Naive B cell (primary cell): Measurements from ENCODE around the gene L3MBTL4. TPM values are rescaled to one million over a fixed set of nuclear protein-coding genes. Genes with fewer than 3 reads are reported as not detected.
A peak's percentile ranks its signal among the peaks of the same experiment; 100 is the strongest.

Experiments
- ATAC-seq, 2 donors: fragments of 150-1000 bp; cut with Tn5 transposase; 2 replicates each; pipeline ENCODE4 v1.10.0; 2021; ENCODE audit warnings: low read depth in 2 of 2, mild to moderate bottlenecking in 2 of 2, moderate library complexity in 2 of 2
- DNase-seq: peaks from one replicate; pipeline ENCODE4 v3.0.0; 2022
- H3K27ac Mint-ChIP-seq, 6 donors: one replicate each; pipeline ENCODE4 v1.8.0; 2020 to 2022; ENCODE audit warnings: mild to moderate bottlenecking in 6 of 6, mixed read lengths in 6 of 6, moderate library complexity in 5 of 6, inconsistent platforms in 2 of 6
- H3K27me3 Mint-ChIP-seq, 3 donors: one replicate each; pipeline ENCODE4 v1.8.0; 2021 to 2022; ENCODE audit warnings: mixed read lengths in 3 of 3, mild to moderate bottlenecking in 1 of 3
- H3K36me3 Mint-ChIP-seq, 2 donors: one replicate each; pipeline ENCODE4 v1.8.0; 2020 to 2022; ENCODE audit warnings: mixed read lengths in 2 of 2, inconsistent platforms in 1 of 2, mild to moderate bottlenecking in 1 of 2
- H3K4me1 Mint-ChIP-seq, 3 donors: one replicate each; pipeline ENCODE4 v1.8.0; 2020 to 2022; ENCODE audit warnings: mixed read lengths in 3 of 3, inconsistent platforms in 1 of 3, mild to moderate bottlenecking in 1 of 3, moderate library complexity in 1 of 3
- H3K4me3 Mint-ChIP-seq, 8 donors: one replicate each; pipeline ENCODE4 v1.8.0; 2020 to 2022; ENCODE audit warnings: mild to moderate bottlenecking in 8 of 8, mixed read lengths in 8 of 8, moderate library complexity in 8 of 8, inconsistent platforms in 2 of 8
- H3K9me3 Mint-ChIP-seq, 7 donors: one replicate each; pipeline ENCODE4 v1.8.0; 2020 to 2022; ENCODE audit warnings: mixed read lengths in 7 of 7, mild to moderate bottlenecking in 5 of 7, inconsistent platforms in 2 of 7, moderate library complexity in 1 of 7
- polyA plus RNA-seq, 6 donors: library from polyadenylated mRNA; unstranded; fragments of 300-500 nt; fragmentation: Illumina TruSeq; gene quantifications; one replicate each; pipeline ENCODE4 v1.2.3, GENCODE V29; 2021; ENCODE audit warnings: low read depth in 6 of 6

L3MBTL4 gene
- polyA plus RNA-seq, 6 donors from 2014 or later, result 2.7 to 12.5 (median 6.2) TPM

- H3K4me1 Mint-ChIP-seq, result peaks cover 21 to 36% (median 31%) of the 10 kb centered on the region in 3 donors
- peaks cover 0 to 1% (median 0%) of the 10 kb centered on the region in 7 donors for H3K9me3 Mint-ChIP-seq
- no peak for ATAC-seq
- H3K27me3 Mint-ChIP-seq, result no peaks in the 10 kb centered on the region
- H3K36me3 Mint-ChIP-seq, result peaks cover 0 to 7% of the 10 kb centered on the region in 2 donors
- H3K4me3 Mint-ChIP-seq, result no peak overlapping the region
- no peak for DNase-seq
- H3K27ac Mint-ChIP-seq, result peak overlapping the region in 1 of 6 donors; percentile 36
Observed at GRCh38 chr18:5977022-5977421, 437.7 kb downstream of the L3MBTL4 start.

- peaks cover 0 to 1% (median 0%) of the 10 kb centered on the region in 7 donors for H3K9me3 Mint-ChIP-seq
- ATAC-seq, result no peak
- H3K4me3 Mint-ChIP-seq, result peak overlapping the region in 7 of 8 donors; percentile 6 to 65 (median 47)
- H3K4me1 Mint-ChIP-seq, result peaks cover 21 to 36% (median 31%) of the 10 kb centered on the region in 3 donors
- peak overlapping the region in 5 of 6 donors; percentile 41 to 91 (median 86) for H3K27ac Mint-ChIP-seq
- no peaks in the 10 kb centered on the region for H3K27me3 Mint-ChIP-seq
- H3K36me3 Mint-ChIP-seq, result peaks cover 0 to 7% of the 10 kb centered on the region in 2 donors
- DNase-seq, result no peak
Observed at GRCh38 chr18:5975111-5976002, 439.4 kb downstream of the L3MBTL4 start.

GRCh38 chr18:5974696-5975095 is 440.0 kb downstream of the L3MBTL4 start:
- H3K27ac Mint-ChIP-seq, result peak overlapping the region in 4 of 6 donors; percentile 41 to 91 (median 76)
- peaks cover 0 to 1% (median 0%) of the 10 kb centered on the region in 7 donors for H3K9me3 Mint-ChIP-seq
- peaks cover 0 to 7% of the 10 kb centered on the region in 2 donors for H3K36me3 Mint-ChIP-seq
- DNase-seq (no peak), ATAC-seq (no peak)
- no peaks in the 10 kb centered on the region for H3K27me3 Mint-ChIP-seq
- peaks cover 21 to 36% (median 31%) of the 10 kb centered on the region in 3 donors for H3K4me1 Mint-ChIP-seq
- peak overlapping the region in 3 of 8 donors; percentile 47 to 64 (median 61) for H3K4me3 Mint-ChIP-seq

- H3K36me3 Mint-ChIP-seq, result peaks cover 0 to 7% of the 10 kb centered on the region in 2 donors
- no peak overlapping the region for H3K4me3 Mint-ChIP-seq
- DNase-seq (no peak), ATAC-seq (no peak)
- peak overlapping the region in 1 of 6 donors; percentile 15 for H3K27ac Mint-ChIP-seq
- peaks cover 21 to 36% (median 31%) of the 10 kb centered on the region in 3 donors for H3K4me1 Mint-ChIP-seq
- H3K27me3 Mint-ChIP-seq, result no peaks in the 10 kb centered on the region
- peaks cover 0 to 1% (median 0%) of the 10 kb centered on the region in 7 donors for H3K9me3 Mint-ChIP-seq
Observed at GRCh38 chr18:5973099-5973498, 441.6 kb downstream of the L3MBTL4 start.

- Mint-ChIP-seq H3K9me3 (peaks cover 0 to 1% (median 0%) of the 10 kb centered on the region in 7 donors), H3K27ac (peak overlapping the region in 2 of 6 donors; percentile 16 to 48), H3K27me3 (no peaks in the 10 kb centered on the region), H3K36me3 (peaks cover 0 to 11% of the 10 kb centered on the region in 2 donors), H3K4me3 (peak overlapping the region in 1 of 8 donors; percentile 13), H3K4me1 (peaks cover 20 to 31% (median 29%) of the 10 kb centered on the region in 3 donors)
- DNase-seq (no peak), ATAC-seq (no peak)
Observed at GRCh38 chr18:5972298-5972697, 442.4 kb downstream of the L3MBTL4 start.

GRCh38 chr18:5969989-5970403 is 444.7 kb downstream of the L3MBTL4 start:
- H3K27me3 Mint-ChIP-seq, result no peaks in the 10 kb centered on the region
- ATAC-seq (no peak), DNase-seq (no peak)
- H3K36me3 Mint-ChIP-seq, result peaks cover 0 to 6% of the 10 kb centered on the region in 2 donors
- peaks cover 1 to 12% (median 8%) of the 10 kb centered on the region in 3 donors for H3K4me1 Mint-ChIP-seq
- peaks cover 0 to 1% (median 0%) of the 10 kb centered on the region in 7 donors for H3K9me3 Mint-ChIP-seq
- no peak overlapping the region for H3K4me3 Mint-ChIP-seq
- no peak overlapping the region for H3K27ac Mint-ChIP-seq

- Mint-ChIP-seq H3K4me3 (no peak overlapping the region), H3K27ac (no peak overlapping the region), H3K27me3 (no peaks in the 10 kb centered on the region), H3K9me3 (no peaks in the 10 kb centered on the region), H3K4me1 (peaks cover 0 to 6% (median 5%) of the 10 kb centered on the region in 3 donors), H3K36me3 (peaks cover 0 to 4% of the 10 kb centered on the region in 2 donors)
- DNase-seq (no peak), ATAC-seq (no peak)
Observed at GRCh38 chr18:5969355-5969988, 445.2 kb downstream of the L3MBTL4 start.

GRCh38 chr18:5967666-5968065 is 447.0 kb downstream of the L3MBTL4 start:
- peak overlapping the region in 1 of 6 donors; percentile 78 for H3K27ac Mint-ChIP-seq
- no peak for DNase-seq
- no peak overlapping the region for H3K4me3 Mint-ChIP-seq
- no peak for ATAC-seq
- no peaks in the 10 kb centered on the region for H3K9me3 Mint-ChIP-seq
- H3K36me3 Mint-ChIP-seq, result peaks cover 0 to 4% of the 10 kb centered on the region in 2 donors
- H3K27me3 Mint-ChIP-seq, result no peaks in the 10 kb centered on the region
- H3K4me1 Mint-ChIP-seq, result no peaks in the 10 kb centered on the region

- no peak for ATAC-seq
- Mint-ChIP-seq H3K4me1 (no peaks in the 10 kb centered on the region), H3K4me3 (no peak overlapping the region), H3K36me3 (peaks cover 3 to 4% of the 10 kb centered on the region in 2 donors), H3K27ac (no peak overlapping the region), H3K27me3 (no peaks in the 10 kb centered on the region), H3K9me3 (no peaks in the 10 kb centered on the region)
- no peak for DNase-seq
Observed at GRCh38 chr18:5967007-5967406, 447.7 kb downstream of the L3MBTL4 start.

- Mint-ChIP-seq H3K4me3 (no peak overlapping the region), H3K27ac (no peak overlapping the region), H3K4me1 (no peaks in the 10 kb centered on the region), H3K27me3 (no peaks in the 10 kb centered on the region), H3K36me3 (peaks cover 4 to 8% of the 10 kb centered on the region in 2 donors), H3K9me3 (no peaks in the 10 kb centered on the region)
- DNase-seq (no peak), ATAC-seq (no peak)
Observed at GRCh38 chr18:5966514-5966913, 448.2 kb downstream of the L3MBTL4 start.

GRCh38 chr18:5964996-5965395 is 449.7 kb downstream of the L3MBTL4 start:
- DNase-seq, result no peak
- no peak for ATAC-seq
- no peaks in the 10 kb centered on the region for H3K4me1 Mint-ChIP-seq
- H3K36me3 Mint-ChIP-seq, result peaks cover 4 to 8% of the 10 kb centered on the region in 2 donors
- H3K27me3 Mint-ChIP-seq, result no peaks in the 10 kb centered on the region
- no peak overlapping the region for H3K4me3 Mint-ChIP-seq
- no peaks in the 10 kb centered on the region for H3K9me3 Mint-ChIP-seq
- H3K27ac Mint-ChIP-seq, result no peak overlapping the region

GRCh38 chr18:5964596-5964995 is 450.1 kb downstream of the L3MBTL4 start:
- H3K9me3 Mint-ChIP-seq, result no peaks in the 10 kb centered on the region
- H3K27me3 Mint-ChIP-seq, result no peaks in the 10 kb centered on the region
- H3K36me3 Mint-ChIP-seq, result peaks cover 4 to 8% of the 10 kb centered on the region in 2 donors
- H3K4me1 Mint-ChIP-seq, result no peaks in the 10 kb centered on the region
- H3K27ac Mint-ChIP-seq, result no peak overlapping the region
- no peak for ATAC-seq
- no peak for DNase-seq
- H3K4me3 Mint-ChIP-seq, result no peak overlapping the region

GRCh38 chr18:5964108-5964507 is 450.6 kb downstream of the L3MBTL4 start:
- Mint-ChIP-seq H3K27ac (peak overlapping the region in 2 of 6 donors; percentile 21 to 74), H3K4me1 (no peaks in the 10 kb centered on the region), H3K9me3 (no peaks in the 10 kb centered on the region), H3K27me3 (no peaks in the 10 kb centered on the region), H3K4me3 (no peak overlapping the region), H3K36me3 (peaks cover 4 to 8% of the 10 kb centered on the region in 2 donors)
- DNase-seq (no peak), ATAC-seq (no peak)
